NT2/D1 (cell line): ENCODE data around the gene SLFN14.

Source experiments
- YY1 ChIP-seq: IDR thresholded peaks from 2 replicates; pipeline ENCODE4 v1.6.1; 2011; ENCODE audit not compliant: insufficient read length, insufficient read depth
- ZNF274 ChIP-seq: IDR thresholded peaks from 2 replicates; pipeline ENCODE4 v1.6.1; 2011; ENCODE audit warnings: mild to moderate bottlenecking, low read depth, low read length

DNA sequence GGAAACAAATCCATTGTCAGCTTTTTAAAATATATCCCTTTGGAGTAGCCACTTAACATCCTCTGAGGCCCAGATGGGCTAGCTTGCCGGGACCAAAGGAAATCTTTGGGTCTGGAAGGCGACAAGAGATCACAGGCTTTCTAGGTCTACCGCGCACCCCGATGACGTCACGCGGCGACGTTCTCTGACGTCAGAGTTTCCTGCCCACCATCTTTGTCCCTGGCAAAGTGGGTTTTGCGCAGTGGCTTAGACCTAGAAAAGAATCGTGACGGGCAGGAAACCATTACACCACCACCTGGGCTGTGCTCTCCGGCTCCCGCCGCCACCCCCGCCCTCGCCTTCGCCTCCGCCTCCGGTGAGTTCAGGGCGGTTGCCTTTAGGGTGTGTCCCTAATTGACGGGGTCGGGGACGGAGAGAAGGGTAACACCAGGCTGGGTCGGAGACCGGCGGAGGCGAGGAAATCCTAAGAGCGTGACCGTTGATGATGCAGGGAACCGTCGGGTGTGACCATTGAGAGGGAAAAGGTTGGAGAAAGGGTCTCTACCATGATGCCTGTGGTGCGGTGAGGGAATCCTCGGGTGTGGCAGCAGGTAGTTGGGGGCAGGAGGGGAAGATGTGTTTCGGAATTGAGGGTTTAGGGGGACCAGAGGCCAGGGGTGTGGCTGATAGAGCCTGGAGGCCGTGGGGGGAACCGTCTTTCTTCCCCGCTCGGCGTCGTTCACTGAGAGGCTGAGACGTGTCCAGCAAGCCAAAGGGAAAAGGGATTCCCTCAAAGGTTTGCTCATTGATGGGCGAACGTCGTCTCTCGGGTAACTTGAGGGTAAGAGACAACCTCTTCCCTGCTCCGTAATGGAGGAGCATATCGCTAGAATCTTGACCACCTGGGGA is 26.7 kb upstream of the SLFN14 start, which contains the start of gene AP2B1:
- TF ChIP-seq ZNF274 (no peak), YY1 (peak; percentile 98)
